Upper lobe of left lung (tissue), 4 donors: ENCODE data around the gene CLSTN2.

Experiments
- EP300 ChIP-seq, 4 donors: sonication (generic); formaldehyde crosslinking; IDR thresholded peaks; one replicate each; pipeline ENCODE4 v1.5.1; 2017; ENCODE audit warnings: antibody characterized with exemption in 4 of 4, control low read depth in 2 of 4
- POLR2AphosphoS5 ChIP-seq, 2 donors: sonication (generic); formaldehyde crosslinking; IDR thresholded peaks; one replicate each; pipeline ENCODE4 v1.5.1; 2017; ENCODE audit warnings: antibody characterized with exemption in 2 of 2

GRCh38 chr3:140500473-140500872, 565.5 kb downstream of the CLSTN2 start:
- TF ChIP-seq EP300 (IDR thresholded peaks at IDR 0.05) (no peak), POLR2AphosphoS5 (IDR thresholded peaks at IDR 0.05) (no peak)
